Uterus (tissue), 2 donors: ENCODE data around the gene NUP50.

ENCODE experiments used
- POLR2A ChIP-seq, 2 donors: fragments of 450-650 bp; IDR thresholded peaks; one replicate each; pipeline ENCODE4 v1.6.1; 2016; ENCODE audit warnings: antibody characterized with exemption in 2 of 2, mild to moderate bottlenecking in 1 of 2, moderate library complexity in 1 of 2
- TF ChIP-seq, protein P1 (sequence below), 4 experiments: fragments of 200-600 bp in 2 of 4; fragments of 450-650 bp in 2 of 4; sonication (generic) in 2 of 4; IDR thresholded peaks; one replicate each; pipeline ENCODE4 v1.5.1; 2016 to 2019; ENCODE audit warnings: antibody characterized with exemption in 4 of 4, mild to moderate bottlenecking in 2 of 4, moderate library complexity in 1 of 4

DNA sequence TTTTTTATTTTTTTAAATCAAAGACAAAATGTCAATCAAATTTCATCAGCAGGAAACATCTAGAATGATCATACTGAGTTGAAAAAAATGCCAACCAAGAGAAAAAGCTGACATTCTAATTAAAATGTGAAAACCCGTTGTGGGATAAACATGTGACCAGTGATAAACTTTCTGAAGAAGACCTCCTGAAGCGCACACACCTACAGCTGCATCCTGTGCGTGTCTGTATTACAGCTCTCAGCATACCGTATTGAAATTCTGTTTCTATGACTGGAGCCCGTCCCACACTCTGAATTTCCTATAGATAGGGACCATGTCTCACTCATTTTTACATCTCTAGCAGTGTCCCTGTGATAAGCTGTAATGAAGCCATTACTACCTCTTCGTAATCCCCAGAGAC is 12.2 kb upstream of the NUP50 start:
- TF ChIP-seq, protein P1, sequence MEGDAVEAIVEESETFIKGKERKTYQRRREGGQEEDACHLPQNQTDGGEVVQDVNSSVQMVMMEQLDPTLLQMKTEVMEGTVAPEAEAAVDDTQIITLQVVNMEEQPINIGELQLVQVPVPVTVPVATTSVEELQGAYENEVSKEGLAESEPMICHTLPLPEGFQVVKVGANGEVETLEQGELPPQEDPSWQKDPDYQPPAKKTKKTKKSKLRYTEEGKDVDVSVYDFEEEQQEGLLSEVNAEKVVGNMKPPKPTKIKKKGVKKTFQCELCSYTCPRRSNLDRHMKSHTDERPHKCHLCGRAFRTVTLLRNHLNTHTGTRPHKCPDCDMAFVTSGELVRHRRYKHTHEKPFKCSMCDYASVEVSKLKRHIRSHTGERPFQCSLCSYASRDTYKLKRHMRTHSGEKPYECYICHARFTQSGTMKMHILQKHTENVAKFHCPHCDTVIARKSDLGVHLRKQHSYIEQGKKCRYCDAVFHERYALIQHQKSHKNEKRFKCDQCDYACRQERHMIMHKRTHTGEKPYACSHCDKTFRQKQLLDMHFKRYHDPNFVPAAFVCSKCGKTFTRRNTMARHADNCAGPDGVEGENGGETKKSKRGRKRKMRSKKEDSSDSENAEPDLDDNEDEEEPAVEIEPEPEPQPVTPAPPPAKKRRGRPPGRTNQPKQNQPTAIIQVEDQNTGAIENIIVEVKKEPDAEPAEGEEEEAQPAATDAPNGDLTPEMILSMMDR (IDR thresholded peaks at IDR 0.05): no peak
- TF ChIP-seq POLR2A (IDR thresholded peaks at IDR 0.05): no peak
